Measurements from ENCODE around the gene ZNF609. TPM values are rescaled to one million over a fixed set of nuclear protein-coding genes. Genes with fewer than 3 reads are reported as not detected.

ZNF609 gene
- total RNA-seq, 1 donor from 2014 or later, result 16.0 TPM

DNA sequence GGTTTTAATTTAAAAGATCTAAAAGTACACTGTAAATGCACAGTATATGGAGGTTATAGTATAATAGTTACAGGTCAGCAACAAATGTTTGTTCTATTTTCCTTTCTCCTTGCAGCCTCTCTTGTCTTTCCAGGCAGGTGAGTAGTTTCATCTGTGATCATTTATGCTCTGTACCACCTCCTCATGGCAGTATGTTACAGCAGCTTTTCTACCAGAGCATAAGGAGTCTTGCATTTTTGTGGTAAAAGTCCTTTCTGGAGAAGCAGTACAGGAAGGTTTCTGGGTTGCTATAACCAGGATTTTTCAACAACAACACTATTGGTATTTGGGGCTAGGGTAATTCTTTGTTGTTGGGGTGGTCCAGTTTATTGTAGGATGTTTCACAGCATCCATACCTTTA is 59.5 kb downstream of the ZNF609 start:
- Histone ChIP-seq H3K4me1 (peaks cover 5 to 9% of the 10 kb centered on the region in 2 donors), H3K27me3 (no peaks in the 10 kb centered on the region), H3K9me3 (no peaks in the 10 kb centered on the region), H3K36me3 (no peaks in the 10 kb centered on the region), H3K27ac (no peak overlapping the region), H3K4me3 (no peak overlapping the region)
- DNase-seq (ENCODE audit: low spot score in 2 of 2), result no peak
- TF ChIP-seq, protein P1, sequence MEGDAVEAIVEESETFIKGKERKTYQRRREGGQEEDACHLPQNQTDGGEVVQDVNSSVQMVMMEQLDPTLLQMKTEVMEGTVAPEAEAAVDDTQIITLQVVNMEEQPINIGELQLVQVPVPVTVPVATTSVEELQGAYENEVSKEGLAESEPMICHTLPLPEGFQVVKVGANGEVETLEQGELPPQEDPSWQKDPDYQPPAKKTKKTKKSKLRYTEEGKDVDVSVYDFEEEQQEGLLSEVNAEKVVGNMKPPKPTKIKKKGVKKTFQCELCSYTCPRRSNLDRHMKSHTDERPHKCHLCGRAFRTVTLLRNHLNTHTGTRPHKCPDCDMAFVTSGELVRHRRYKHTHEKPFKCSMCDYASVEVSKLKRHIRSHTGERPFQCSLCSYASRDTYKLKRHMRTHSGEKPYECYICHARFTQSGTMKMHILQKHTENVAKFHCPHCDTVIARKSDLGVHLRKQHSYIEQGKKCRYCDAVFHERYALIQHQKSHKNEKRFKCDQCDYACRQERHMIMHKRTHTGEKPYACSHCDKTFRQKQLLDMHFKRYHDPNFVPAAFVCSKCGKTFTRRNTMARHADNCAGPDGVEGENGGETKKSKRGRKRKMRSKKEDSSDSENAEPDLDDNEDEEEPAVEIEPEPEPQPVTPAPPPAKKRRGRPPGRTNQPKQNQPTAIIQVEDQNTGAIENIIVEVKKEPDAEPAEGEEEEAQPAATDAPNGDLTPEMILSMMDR (IDR thresholded peaks at IDR 0.05), result no peak
- intact Hi-C loops (cut with DNase I), result no loop called here

GRCh38 chr15:64521201-64521600 is 60.8 kb downstream of the ZNF609 start:
- intact Hi-C loops (cut with DNase I), result no loop called here
- TF ChIP-seq, protein P1 (IDR thresholded peaks at IDR 0.05), result no peak
- no peaks in the 10 kb centered on the region for H3K36me3 ChIP-seq
- H3K4me3 ChIP-seq, result no peak overlapping the region
- H3K27ac ChIP-seq, result peak overlapping the region in 1 of 2 donors; percentile 4
- no peaks in the 10 kb centered on the region for H3K27me3 ChIP-seq
- H3K9me3 ChIP-seq, result no peaks in the 10 kb centered on the region
- peaks cover 5 to 9% of the 10 kb centered on the region in 2 donors for H3K4me1 ChIP-seq
- DNase-seq (ENCODE audit: low spot score in 2 of 2), result no peak

DNA sequence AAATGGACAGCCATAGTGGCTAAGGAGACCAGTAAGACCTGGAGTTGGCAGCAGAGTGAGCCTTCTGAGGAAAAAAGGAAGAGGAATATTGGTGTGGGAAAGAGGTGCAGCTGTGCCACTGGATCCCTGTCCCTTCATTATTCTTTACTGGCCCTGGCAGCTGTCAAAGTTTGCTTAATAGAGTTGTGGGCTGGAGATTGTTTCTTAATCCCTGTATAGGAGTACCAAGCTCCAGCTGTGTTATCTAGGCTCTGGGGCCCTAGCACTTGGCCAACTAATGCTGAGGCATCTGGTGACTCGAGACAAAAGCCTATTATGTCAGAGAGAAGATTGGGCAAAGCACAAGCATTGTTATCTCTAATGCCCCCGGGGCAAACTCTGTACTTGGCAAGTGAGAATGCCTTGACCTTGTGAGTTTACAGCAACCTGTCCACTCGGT is 61.4 kb downstream of the ZNF609 start:
- TF ChIP-seq, protein P1 (IDR thresholded peaks at IDR 0.05), result no peak
- Histone ChIP-seq H3K36me3 (no peaks in the 10 kb centered on the region), H3K27ac (peak overlapping the region in 1 of 2 donors; percentile 4), H3K4me3 (no peak overlapping the region), H3K9me3 (no peaks in the 10 kb centered on the region), H3K4me1 (peaks cover 5 to 9% of the 10 kb centered on the region in 2 donors), H3K27me3 (no peaks in the 10 kb centered on the region)
- intact Hi-C loops (cut with DNase I), result no loop called here
- DNase-seq (ENCODE audit: low spot score in 2 of 2), result no peak

- no peaks in the 10 kb centered on the region for H3K27me3 ChIP-seq
- no peaks in the 10 kb centered on the region for H3K9me3 ChIP-seq
- H3K27ac ChIP-seq, result no peak overlapping the region
- H3K4me3 ChIP-seq, result no peak overlapping the region
- H3K36me3 ChIP-seq, result no peaks in the 10 kb centered on the region
- intact Hi-C loops (cut with DNase I), result no loop called here
- TF ChIP-seq, protein P1 (IDR thresholded peaks at IDR 0.05), result no peak
- DNase-seq (ENCODE audit: low spot score in 2 of 2), result no peak
- H3K4me1 ChIP-seq, result peaks cover 5 to 9% of the 10 kb centered on the region in 2 donors
Observed at GRCh38 chr15:64522226-64522823, 61.9 kb downstream of the ZNF609 start.

DNA sequence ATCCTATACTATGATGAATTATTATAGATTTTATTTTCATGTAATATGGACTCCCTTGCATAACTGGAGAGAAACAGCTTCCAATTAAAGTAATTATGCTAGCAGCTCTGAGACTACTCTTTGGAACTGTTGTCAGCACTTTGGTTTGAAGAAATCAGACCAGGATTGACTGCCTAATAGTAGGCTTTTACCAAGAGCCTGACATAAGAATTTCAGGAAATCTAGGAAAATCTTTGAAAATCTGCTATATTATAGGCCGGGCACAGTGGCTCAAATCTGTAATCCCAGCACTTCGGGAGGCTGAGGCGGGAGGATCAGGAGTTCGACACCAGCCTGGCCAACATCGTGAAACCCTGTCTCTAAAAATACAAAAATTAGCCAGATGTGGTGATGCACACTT is 62.9 kb downstream of the ZNF609 start:
- TF ChIP-seq, protein P1 (IDR thresholded peaks at IDR 0.05), result no peak
- Histone ChIP-seq H3K27me3 (no peaks in the 10 kb centered on the region), H3K27ac (no peak overlapping the region), H3K4me1 (peaks cover 5 to 9% of the 10 kb centered on the region in 2 donors), H3K9me3 (no peaks in the 10 kb centered on the region), H3K36me3 (no peaks in the 10 kb centered on the region), H3K4me3 (no peak overlapping the region)
- intact Hi-C loops (cut with DNase I), result no loop called here
- no peak for DNase-seq (ENCODE audit: low spot score in 2 of 2)

Data from ascending aorta (tissue), 2 donors.